GOT3 (cell line): ENCODE data around the gene RPRD1B.

Experiments used
- DNase-seq: peaks from one replicate; lab custom pipeline; 2025; ENCODE audit warnings: mixed read lengths; lab: John Stamatoyannopoulos, UW

Gene RPRD1B

DNA sequence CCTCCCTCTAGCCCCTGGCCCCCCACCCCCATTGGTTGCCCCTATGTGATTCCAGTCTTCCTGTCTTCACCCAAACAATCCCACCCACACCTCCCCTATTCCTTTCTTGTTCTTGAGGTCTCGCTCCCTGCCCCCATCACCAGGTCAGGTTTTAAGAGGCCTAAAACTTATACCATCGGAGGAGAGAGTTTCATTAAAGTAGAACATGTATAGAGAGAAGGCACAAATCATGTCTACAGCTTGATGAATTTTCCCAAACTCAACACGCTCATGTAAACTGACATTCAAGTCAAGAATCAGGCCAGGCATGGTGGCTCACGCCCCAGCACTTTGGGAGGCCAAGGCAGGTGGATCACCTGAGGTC lies 87.1 kb downstream of the RPRD1B start:
- no peak for DNase-seq

DNA sequence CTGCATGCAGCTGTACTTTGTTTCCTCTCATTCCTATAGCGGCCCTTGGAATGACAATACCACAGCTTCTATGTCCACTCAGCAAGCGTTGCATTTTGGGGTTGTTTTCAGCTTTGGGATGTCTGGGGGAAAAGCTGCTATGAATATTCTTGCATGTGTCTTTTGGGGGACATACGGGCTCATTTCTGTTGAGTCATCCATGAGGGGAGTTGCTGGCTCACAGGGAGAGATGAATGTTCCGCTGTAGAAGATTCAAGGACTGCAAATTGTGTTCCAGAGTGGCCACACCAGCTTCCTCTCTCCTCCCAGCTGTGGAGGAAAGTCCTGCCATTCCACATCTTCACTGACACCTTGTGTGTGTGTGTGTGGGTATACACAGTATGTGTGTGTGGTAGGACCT lies 88.2 kb downstream of the RPRD1B start:
- DNase-seq, result no peak

DNA sequence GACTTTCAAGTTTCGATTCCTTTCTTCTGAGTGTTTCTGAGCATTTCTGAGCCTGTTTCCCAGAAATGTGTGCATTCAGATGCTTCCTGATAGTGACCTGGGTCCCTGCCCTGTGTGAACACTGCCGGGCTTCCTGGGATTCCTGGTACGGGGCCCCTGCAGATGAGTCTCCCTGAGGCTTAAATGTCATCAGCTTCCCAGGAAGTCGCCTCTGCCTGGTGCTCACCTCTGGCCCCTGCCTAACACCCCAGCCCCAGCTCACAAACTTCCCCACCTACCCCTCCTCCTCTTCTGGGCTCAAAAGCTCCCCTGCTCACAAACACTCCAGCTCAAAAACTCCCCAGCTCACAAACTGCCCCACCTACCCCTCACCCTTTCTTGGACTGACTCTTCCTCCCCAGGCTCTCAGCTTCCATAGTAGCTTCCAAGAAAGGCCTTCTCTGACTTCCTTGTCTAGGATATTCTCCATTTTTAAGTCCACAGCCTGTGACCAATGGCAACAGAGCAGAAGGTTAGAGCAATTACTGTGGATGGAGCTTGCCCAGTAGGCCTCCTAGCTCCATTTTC lies 89.6 kb downstream of the RPRD1B start:
- DNase-seq, result no peak

DNA sequence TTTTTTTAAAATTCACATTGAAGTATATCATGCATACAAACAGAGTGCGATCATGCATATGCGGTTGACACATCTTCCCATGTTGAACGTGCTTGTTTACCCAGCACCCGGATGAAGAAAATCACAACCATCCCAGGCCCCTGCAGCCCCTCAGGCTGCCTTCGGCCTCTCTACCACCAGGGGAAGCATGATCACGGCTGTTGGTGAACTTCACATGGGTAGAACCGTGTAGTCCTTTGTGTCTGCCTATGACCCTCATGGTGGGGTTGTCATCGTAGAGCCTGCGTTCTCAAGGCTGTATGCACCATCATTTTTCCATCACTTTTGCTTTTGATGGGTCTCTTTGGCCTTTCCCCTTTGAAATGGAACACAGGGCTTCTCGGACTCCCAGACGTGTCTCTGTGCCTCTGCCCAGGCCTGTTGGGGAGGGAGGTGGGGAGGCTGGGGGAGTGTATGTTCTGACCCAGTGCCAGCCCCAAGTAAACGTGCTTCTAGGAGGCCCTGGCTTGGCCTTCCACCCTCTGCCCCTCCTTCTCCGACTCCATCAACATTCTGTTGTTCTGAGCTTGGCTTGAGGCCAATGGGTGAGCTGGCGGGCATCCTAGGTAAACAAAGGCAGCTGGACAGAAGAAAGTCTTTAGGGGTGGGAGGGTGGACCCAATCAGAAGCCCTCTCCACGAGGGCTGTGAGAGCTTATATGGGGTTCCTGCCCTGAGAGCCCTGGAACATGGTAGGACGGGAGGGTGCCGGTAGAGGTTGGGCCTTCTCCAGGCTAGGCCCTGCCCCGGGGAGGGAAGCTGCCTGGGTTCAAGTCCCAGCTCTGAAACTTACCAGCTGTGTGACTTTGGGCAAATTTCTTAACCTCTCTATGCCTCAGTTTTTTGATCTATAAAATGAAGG lies 91.9 kb downstream of the RPRD1B start:
- DNase-seq, result no peak

DNA sequence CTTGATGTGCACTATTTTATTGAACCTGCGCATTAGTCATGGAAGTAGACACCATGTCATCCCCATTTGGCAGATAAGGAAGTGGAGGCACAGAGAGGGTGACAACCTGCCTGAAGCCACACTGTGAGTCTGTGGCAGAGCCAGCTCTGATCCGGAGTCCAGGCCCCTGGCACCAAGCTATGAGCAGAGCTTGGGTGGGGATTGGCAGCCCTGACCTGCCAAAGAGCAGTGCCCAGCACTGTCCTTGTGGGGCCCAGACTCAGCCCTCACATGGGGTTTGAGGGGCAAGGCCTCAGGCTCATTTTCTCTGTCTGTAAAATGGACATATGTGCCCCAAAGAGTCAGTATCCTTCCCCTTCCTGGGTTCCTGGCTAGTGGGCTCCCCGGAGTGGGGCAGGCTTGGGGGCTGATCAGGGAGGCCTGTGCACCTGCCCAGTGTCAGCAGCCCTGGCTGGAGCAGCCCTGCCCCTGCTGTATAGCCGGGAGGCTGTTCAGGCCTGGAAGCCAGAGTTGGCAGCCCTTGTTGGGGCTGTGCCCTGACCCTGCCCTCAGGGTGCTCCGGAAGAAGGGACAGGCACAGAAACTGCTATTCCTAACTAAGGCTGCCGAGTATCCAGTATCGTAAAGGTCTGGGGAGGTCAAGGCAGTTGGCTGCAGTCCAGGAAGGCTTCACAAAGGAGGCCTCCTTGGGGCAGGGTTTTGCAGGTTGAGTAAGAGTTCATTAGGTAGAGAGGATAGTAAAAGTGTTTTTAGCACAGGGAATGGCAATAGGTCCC lies 92.8 kb downstream of the RPRD1B start:
- DNase-seq, result no peak

DNA sequence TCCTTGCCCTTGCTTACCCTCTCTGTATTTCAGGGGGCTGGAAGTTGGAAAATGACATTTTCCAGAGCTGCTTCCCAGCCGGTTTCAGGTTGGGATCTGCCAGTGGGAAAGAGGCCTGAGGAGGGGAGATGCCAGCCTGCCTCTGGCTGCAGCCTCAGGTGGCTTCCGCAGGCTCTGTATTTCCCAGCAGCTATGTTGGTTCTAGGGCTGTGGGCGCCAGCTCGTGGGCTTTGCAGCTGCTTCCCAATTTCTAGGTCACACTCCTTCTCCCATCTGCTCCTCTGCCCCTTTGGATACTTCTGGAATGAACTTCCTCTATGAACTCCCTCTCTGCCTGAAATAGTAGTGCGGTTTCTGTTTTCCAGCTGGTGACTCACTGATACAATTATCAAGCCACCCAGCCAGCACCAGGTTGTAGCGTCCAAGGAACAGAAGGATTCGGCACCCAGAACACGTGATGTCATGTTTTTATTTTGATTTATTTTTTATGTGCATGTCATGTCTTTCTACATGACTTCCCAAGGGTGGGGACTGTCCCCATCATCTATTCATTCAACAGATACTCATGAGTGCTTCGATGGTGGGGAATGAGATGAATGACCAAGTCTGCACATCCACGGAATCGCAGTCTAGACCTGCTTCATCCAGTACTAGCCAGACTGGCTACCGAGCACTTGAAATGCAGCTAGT lies 93.5 kb downstream of the RPRD1B start:
- DNase-seq, result no peak

DNA sequence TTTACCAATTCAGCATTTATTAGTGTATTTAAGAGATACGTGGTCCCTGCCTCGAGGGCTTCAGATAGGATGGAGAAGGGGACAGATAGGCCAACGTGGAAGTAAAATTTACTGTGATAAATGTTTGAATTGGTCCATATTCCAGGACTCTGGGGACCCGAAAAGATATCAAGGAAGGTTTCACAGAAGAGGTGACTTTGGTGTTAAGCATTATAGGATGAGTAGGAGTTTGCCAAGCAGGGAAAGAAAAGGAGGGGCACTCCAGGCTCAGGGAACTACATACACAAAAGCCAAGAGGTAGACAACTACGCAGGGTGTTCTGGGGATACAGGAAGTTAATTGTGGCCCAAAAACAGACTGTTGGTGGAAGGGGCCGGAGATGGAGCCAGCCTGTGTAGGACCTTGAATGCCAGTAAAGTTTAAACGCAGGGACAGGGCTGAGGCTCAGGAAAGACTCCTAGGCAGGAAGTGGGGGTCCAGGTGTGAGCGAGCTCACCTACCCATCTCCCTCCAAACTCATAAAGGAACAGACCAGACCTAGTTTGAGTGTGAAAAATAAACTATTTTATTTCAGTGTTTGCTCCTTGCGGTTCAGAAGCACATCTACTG lies 94.5 kb downstream of the RPRD1B start:
- DNase-seq, result no peak

DNA sequence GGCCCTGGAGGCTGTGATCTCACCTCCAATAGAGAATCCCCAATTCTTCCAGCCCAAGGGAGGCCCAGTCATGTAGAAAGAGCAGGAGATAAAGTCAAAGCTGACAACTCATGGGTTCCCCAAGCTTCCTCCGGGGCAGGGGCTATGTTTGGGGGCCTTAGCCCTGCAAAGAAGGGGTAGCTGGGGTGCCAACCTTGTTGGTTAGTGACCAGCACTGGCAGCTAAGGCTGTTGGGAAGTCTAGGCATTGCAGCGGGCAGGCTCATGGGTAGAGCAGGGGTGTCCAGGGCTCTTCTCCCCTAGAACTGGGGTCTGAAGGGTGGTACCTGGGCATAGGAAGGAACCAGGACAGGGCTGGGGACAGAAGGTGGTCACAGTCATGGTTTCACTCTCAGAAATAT lies 95.1 kb downstream of the RPRD1B start:
- DNase-seq, result no peak

DNA sequence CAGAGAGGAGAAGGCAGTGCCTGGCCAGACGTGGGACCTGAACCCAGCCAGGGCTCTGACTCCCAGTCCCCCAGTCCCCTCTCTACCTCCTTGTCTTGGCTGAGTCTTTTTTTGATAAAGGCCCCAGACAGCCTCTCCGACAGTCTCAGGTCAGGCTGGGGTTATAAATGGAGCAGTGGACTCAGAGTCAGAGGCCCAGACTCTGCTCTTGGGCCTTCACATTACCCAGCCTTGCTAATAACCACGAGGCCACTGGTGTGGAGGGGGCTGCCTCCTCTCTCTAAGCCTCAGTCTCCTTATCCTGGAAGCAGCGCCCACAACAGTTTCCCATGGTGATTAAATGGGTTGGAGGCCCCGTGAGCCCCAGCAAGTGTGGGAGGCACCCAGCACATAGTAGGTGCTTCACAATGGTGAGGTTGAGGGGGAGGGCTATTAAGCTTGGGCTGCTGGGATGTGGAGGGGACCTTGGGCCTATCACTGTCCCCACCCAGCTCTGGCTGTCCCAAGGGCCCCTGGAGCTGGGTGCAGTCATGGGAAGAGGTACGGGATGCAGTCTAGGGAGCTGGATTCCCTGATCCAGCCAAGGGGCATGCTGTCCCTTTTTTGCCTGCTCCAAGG lies 95.8 kb downstream of the RPRD1B start:
- no peak for DNase-seq

DNA sequence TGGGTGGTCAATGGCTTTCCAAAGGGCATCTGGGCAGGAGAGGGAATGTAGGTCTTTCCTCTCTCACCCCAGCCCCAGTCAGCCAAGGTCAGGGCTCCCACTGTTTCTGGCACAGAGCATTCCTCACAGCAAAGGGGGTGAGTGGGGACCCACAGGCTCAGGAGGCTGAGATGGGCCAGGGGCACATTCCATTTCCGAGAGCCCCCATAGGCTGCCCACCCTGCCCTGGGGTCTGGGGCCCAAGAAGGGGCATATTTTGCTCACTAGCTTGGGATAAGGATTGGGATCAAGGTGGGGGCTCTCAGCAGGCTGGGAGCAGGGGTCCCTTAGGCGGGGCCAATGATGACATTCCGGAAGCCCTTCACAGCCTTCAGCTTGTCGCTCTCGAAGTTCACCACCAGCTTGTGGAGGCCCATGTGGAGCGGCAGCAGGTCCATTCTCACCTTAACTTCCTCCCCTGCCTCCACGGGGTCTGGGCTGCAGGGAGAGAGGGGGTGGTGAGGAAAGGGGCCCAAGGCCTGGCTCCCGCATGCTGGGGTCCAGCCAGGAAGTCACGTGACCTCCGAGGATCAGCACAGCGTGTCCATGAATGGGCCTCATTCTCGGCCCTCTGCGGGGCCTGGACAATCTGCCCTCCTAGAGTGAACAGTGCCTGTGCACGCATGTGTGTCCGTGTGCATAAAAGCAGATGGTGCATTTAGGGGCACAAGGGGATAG lies 96.5 kb downstream of the RPRD1B start:
- no peak for DNase-seq

DNA sequence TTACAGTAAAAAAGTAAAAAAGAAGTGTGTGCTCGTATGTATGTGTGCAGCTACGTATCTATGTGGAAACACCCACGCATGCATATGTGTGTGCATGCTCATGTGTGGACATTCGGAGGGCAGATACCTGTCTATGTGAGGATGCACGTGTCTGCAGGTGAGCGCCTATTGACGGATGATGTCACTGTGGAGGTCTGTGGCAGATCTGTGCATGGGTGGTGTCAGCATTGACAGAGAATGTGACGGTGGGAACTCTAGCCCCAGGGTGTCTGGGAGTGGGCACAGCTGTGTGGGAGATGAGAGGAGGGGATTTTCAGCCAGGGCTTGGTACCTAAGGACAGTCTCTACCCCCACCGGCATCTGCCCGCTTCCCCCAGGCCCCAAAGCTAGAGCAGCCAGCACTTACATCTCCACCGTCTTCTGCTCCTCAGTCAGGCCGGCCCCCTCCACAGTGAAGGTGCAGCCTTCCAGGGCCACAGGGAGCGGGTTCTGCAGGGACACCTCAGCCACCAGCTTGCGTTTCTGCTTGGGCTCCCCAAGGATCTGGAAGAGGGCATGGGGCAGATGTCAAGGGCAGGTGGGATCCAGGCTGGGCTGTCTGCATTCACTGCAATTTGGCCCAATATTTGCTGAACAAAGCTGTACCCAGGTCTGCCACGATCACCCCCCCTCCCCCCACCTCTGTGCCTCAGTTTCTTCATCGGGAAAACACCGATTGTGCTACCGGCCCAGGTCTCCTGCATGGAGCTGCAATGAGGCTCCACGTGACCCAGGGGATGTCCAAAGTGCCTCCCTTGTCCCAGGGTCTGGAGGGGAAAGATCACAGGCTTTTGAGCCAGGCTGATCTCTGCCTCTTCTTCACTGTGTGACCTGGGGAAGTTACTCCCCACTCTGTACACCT lies 97.4 kb downstream of the RPRD1B start:
- no peak for DNase-seq

DNA sequence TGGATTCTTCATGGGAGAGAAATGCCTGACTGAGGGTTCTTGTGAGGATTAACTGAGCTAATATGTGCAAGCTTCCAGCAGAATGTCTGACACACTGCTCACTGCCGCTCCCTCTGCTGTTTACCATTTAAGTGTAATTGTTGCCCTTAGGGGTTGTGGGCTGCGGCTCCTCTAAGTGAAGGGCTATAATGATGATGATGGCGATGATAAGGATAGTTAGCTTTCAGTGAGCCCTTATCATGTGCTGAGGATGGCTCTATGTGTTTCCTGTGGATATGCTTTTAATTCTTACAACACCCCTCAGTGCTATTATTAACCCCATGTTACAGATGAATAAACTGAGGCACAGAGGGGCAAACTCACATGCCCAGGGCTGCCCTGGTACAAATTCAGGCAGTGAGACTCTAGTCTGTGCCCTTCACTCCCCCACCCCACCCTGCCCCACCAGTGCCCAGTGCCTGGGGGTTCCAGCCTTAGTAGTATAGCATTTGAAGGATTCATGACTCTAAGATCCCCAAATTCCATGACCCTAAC lies 98.1 kb downstream of the RPRD1B start:
- no peak for DNase-seq

DNA sequence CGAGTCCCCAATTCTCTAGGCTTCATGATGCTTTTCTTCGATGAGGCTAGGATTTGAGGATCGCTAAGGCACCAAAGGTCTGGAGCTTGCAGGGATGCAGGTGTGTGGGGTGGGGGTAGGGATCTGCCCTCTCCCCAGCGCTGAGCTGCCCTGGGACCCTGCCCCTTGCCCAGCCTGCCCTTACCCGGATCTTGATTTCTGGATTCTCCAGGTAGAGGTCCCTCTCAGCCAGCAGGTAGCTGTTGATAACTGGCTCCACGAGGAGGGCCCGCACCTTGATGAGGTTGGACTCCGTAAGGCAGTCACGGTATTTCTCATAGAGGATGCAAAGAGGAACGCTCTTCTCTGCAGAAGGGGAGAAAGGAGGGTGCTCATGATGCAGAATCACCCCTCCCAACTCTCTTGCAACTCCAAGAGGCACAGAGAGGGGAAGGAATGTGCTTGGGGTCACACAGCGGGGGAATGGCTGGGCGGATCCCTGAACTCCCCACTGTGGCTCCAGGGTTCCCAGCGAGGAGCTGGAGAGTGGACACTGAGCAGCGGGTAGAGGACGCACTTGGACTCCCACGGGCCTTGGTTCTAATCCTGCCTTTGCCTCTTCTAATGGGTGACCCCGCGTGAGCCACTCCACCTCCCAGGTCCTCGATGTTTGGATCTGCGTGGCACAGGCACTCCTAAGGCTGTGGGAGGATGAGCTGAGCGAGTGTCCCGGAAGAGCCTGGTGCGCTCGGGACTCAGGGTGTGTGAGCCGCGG lies 98.8 kb downstream of the RPRD1B start:
- DNase-seq, result no peak

DNA sequence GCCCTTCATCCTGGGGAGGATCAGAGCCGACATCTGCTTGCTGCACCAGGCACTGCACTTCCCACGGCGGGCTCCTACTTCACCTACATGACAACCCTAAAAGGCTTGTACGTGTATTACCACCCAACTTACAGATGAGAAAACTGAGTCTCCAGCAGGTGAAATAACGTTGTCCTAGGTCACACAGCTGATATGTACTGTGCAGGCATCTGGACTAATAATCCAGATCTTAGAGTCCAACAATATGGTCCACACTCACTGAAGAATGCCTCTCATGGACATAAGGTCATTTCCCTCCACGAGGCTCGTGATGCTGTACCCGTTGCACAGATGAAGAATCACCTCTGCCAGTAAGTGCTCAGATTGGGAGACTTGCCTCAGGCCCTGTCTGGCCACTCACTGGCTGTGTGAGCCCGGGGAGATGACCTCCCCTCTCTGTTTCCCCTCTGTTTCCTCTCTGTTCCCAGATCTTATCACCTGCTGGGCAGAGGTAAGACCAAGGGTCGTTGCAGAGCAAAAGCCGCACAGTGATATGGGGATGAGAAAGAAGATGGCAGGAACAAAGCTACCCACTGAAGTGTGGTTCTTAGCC lies 99.5 kb downstream of the RPRD1B start:
- no peak for DNase-seq

DNA sequence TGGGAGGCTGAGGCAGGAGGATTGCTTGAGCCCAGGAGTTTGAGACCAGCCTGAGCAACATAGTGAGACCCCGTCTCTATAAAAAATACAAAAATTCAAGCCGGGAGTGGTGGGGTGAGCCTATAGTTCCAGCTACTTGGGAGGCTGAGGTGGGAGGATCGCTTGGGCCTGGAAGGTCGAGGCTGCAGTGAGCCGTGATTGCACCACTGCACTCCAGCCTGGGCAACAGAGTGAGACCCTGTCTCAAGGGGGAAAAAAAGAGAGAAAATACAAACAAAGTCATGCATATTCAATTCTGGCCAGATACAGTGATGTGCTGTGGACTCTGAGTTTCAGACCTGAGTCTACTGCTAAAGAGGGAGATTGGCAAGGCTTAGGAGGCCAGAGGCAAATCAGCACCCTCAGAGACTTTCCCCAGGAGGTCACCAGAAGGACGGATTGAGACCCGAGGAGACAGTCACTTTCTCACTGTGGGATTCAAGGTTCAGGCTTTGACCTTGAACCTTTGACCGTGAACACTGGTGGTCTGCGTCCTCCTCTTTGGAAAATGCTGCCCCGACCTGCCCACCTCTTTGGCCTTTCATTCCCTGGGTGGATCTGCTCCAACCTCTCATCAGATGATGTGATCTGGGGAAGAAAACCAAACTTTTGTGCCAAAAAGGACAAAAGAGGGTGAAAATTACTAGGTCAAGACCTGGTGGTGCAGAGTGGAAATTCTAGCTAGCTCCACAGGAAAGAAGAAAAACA lies 100.3 kb downstream of the RPRD1B start:
- DNase-seq, result no peak

DNA sequence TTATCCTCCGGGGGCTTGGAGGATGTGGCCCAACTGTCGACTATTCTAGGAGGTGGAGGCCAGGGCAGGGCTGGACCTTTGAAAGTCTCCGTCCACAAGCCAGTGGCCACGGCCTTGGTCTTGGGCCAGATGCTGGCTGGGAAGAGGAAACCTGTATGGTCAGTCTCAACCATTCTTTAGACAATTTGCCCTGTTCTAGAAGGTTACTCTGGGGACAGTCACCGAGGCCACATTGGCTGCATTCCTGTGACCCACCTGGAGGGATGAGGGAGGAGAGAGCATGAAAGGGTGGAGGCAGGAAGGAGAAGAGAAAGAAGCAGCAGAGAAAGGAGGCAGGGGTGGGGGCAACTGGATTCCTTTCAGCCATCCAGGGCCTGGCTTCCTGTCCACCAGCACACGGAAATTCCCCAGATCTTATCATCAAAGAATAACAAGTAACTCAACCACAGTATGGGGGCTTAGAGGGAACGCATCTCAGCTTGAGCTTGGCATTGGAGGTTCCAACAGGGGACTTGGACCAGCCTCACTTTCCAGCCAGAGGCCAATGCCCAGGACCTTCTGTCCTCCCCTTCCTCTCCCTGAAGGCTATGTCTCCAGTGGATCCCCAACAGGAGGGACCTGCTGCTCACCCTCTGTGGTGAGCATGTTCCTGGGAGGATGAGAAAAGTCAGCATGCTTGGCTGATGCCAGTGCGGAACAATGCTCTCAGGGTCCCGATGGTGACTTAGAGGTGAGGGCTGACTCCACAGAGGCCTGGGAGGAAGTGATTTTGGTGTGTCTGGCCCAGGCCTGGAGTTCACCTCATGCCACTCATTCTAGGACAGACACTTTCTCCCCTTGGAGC lies 101.1 kb downstream of the RPRD1B start:
- DNase-seq, result no peak

DNA sequence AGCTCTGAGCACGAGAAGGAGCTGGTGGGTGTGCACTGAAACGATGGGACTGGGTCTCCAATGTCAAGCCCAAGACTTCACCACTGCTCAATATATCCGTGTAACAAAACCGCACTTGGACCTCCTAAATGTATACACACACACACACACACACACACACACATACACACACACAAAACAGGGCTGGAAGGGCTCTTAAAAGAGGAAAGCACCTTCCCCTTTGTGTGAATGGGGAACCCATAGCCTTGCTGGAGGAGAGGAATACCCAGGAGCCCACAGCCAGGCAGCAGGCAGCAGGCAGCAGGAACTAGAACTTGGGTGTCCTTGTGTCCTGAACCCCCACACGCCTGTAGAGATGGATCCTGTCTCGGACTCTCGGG lies 101.7 kb downstream of the RPRD1B start:
- no peak for DNase-seq
